ENCODE measurements around the gene RSPH1.

Gene RSPH1

GRCh38 chr21:42423685-42424084 lies 72.3 kb downstream of the RSPH1 start:
- DNase-seq, result no peak

- no peak for DNase-seq
These were observed 72.8 kb downstream of the RSPH1 start for GRCh38 chr21:42423197-42423675.

All from NCI-H1436 (cell line).